GM18508 (cell line): ENCODE results near the gene SHC4.

Source experiments
- ATAC-seq: cut with Tn5 transposase; IDR thresholded peaks from one replicate; pipeline ENCODE4 v1.9.1; 2021; ENCODE audit warnings: moderate number of reproducible peaks; ENCODE audit not compliant: insufficient read depth, unreplicated experiment

Gene SHC4, protein sequence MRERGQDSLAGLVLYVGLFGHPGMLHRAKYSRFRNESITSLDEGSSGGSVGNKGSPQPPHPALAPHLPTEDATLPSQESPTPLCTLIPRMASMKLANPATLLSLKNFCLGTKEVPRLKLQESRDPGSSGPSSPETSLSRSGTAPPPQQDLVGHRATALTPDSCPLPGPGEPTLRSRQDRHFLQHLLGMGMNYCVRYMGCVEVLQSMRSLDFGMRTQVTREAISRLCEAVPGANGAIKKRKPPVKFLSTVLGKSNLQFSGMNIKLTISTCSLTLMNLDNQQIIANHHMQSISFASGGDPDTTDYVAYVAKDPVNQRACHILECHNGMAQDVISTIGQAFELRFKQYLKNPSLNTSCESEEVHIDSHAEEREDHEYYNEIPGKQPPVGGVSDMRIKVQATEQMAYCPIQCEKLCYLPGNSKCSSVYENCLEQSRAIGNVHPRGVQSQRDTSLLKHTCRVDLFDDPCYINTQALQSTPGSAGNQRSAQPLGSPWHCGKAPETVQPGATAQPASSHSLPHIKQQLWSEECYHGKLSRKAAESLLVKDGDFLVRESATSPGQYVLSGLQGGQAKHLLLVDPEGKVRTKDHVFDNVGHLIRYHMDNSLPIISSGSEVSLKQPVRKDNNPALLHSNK

DNA sequence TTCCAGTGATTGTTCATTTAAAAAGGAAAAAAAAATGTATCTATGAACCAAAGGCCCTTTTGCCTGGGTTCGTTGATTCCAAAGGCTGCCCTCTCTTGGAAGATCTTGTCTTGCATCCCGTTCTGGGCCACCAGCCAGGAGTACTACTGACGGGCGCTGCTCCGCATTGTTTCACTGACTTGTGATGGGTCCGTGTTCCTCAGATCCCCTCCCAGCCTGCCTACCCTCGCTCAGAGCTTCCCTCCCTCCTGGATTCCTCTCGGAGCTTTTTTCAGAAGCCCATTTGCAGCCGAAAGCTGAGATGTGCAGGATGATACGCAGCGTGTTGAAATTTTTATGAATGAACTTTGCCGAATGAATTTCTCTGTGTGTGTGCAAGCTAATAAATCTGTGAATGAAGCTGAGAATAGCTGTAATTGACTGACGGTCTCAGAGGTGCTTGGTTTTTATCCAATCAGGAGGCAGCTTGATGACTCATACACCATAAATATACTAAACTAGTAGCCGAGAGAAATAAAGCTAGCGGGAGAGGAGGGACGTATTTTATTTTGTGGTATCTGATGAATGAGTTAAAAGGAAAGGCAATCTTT is at the start of gene SHC4:
Gene SHC4, minus strand, starts transcription at position 396 of the 590 bp plus-strand sequence. CDS start 904 bp downstream, outside the sequence.
- ATAC-seq, result no peak

DNA sequence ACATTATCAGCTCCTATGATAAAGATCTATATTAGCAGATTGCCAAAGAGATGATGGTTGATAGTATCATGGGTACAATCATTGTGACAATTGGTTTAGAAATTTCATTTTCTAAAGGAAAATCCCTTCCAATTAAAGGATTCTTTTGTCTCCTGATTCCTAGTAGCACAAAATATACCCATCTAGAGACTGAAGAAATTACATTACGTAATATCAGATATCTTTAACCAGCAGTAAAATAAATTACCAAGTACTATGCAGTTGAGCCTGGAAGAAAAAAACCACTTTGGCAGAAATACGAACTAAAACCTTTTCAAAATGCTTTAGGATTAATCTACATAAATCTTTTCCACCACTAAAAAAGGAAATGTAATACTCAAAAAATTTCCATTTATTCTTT is 35.6 kb upstream of the SHC4 start:
- no peak for ATAC-seq

DNA sequence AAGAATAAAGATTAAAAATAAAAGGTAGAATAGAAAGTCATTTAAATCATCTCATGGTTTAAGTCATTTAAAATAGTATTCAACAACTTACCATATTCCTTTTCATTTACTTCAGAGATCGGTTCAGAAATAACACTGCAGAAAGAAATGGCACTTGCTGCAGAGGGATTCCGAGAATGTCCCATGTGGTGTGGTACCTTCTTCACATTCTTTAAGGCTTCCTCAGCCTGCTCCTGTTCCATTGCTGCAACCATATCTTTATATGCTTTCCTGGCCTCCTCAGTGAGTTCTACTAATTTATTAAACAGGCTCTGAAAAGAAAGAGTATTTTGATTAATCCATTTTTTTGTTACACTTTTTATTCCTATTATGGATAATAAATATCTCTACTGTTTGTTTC is 32.6 kb upstream of the SHC4 start:
- no peak for ATAC-seq

DNA sequence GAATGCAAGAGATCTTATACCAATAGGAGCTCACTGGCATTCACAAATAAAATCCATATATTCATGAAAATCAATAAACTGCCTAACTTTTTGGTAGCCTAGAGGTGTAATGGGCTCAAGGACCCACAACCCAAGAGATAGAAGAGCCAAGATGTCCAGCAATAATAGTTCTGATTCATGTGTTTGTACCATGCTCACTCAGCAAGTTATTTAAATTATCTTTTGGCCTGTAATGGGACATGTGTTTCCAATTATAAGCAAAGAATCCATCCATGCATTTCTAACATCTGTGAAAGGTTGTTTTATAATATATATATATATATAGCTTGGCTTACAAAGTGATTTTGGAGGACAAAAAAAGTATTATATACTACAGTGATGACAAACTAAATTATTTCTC is 29.7 kb upstream of the SHC4 start:
- ATAC-seq, result no peak

DNA sequence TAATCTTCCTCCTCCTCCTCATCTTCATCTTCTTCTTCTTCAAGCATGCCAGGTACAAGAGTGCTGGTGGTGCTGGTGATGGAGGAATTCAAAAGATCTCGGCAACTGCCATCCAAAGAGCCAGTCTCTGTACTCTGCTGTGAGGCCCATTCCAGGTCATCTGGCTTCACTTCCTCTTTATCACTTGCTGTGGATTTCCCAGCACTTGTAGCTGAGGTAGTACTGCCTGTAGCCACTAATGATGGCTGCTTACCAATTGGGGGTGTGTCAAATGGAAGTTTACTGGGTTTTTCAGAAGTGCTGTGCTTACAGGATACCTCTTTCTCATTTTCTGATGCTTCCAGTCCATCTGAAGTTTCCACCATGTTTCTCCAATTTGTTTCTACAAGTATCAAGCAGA is 28.8 kb upstream of the SHC4 start:
- ATAC-seq, result no peak

DNA sequence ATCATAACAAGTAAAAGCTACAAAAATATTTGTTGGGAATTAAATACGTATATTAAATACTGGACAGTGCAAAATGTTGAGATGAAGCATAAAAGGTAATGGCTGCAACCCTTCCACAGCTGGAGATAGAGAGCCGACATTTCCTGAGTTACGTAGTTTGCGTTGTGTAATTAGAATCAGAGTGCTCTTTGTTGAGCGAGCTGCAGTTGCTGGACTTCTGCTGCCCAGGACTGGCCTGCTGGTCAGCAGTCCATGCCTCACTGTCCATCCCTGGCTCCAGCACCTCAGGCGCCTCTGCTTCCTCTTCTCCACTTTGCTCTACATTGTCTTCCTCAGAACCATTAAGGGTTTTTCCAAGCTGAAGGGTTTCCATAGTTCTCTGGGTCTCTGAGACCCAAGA is 28.4 kb upstream of the SHC4 start:
- ATAC-seq, result no peak

DNA sequence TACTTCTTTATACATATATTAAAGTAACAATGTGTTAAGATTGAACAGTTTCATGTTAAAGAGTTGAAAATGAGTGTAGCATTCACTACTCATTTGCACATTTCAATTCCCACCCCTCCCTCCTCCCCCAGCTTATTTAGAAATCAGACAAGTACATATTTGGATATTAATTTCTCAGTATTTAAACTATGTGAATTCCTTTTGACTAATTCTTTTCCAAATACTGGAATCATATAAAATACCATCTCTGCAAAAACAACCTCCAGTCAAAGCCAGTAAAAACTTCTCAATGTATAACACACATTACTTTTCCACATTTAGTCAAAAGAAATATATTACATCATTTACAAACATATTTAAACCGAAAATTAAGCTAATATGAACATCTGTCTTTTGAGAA is 25.5 kb upstream of the SHC4 start:
- ATAC-seq, result no peak

DNA sequence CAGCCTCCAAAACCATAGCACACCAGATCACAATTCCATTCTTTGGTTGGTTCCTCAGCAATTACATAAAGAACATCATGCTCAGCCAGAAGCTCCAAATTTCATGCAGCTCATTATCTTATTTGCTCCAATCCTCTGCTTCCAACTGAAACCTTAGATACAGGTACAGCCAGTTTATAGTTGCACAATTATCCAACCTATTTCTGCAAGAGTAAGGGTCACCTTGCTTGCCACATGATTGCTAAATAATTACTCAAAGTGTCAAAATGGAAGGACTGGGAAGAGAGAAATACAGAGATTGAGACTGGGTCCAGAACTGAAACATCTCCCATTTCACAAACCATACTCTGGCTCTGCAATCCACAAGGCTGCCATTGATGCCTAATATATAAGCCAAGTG is 23.4 kb upstream of the SHC4 start:
- no peak for ATAC-seq

DNA sequence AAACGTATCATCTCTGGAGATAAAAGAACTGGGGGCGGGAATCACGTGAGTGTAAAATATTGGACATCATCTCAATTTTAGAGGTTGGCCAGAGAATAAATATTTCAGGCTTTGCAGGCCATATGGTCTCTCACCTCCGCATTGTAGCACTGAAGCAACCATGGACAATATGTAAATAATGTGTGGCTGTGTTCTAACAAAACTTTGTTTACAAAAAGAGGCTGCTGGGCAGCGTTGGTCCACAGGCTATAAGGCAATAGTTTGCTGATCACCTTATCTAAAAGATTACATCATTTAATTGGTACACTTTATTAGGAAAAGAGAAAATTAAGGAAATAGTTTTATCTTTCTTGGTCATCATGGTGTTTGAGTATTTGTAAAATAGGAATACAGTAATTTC is 22.5 kb upstream of the SHC4 start:
- no peak for ATAC-seq

DNA sequence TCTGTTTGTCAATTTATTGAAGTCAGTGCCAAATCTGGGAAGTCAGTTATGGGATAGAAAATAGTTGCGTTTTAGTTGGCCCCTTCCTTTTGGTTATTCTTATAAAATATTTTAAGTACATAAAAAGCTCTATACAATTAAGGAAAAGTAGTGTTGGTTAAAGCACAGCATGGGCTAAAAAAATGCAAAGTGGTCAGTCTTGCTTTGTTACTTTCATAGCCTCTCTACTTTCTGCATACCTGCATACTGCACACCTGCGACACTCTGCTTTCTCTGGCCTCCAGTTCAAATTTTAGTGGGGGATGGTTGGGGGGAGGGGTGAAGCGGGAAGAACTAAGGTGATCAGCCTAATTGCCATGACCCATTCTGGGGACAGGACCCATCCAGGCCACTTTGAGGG is 21.8 kb upstream of the SHC4 start:
- ATAC-seq, result no peak

DNA sequence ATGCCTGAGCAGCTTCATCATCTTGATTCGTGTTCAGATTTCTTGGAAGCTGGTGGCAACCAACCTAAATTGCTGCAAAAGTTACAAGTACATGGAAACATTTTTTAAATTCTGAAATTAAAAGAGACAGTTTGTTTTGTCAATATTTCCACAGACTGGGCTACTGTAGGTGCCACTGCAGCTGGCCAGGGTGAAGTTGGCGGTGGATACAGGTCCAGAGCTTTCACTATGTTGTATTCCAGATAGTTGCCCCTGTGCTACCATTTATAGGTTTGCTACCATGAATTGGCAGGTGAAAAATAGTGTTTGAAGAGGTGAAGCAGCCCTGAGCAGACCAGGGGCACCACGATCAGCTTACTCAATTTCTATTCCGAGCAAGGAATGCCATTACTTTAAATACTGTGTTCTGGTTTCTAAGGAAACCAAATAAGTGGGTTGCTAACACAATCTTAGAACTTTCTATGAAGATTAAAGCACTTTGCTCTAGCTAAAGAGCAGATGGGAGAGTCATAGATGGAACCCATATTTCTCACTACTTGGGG is 21.2 kb upstream of the SHC4 start:
- no peak for ATAC-seq

DNA sequence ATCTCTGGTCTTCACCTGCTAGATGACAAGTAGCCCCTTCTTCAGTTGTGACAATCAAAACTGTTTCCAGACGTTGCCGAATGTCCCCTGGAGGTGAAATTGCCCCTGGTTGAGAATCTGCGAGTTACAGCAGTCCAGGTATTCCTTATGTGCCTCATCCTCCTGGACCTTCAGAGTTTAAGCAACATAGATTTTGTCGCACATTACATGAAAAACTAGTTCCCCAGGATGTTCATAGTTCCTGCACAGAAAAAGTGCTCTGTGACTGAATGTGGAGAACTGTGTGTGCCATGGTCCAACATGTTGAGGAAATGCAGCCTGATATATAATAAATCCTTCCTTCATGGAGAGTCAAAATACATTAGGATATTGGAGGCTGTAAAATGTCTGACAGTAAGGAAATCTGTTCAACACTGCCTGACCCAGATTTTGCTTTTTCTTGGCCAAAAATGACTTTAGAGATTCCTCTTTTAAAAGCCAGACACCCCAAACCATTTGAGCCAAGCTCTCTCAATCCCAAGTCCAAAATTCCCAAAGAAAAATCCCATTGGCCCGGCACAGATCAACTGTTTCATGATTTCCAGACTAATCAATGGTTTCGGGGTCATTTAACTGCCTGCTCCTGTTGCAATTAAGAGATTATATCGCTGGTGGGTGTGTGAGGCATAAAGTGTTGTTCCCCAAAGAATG is 20.4 kb upstream of the SHC4 start:
- ATAC-seq, result no peak

DNA sequence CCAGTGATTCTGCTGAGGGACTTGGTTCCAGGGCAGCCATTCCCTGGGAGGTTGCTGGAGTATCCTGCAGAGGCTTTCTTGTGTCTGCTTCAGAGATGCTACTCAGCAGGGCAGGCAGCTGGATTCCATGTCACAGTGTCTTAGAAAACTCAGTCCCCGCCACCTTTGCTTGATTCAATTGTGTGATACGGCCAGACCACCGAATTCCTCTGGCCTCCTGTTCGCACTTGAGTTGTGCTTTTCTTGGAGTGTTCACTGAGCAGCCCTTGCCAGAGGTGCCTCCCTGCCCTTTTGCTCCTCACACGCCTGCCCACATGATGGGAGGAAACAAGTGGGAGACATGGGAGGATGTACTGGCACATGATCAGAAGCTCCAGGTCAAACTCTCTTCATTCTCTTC is 19.6 kb upstream of the SHC4 start:
- ATAC-seq, result no peak

DNA sequence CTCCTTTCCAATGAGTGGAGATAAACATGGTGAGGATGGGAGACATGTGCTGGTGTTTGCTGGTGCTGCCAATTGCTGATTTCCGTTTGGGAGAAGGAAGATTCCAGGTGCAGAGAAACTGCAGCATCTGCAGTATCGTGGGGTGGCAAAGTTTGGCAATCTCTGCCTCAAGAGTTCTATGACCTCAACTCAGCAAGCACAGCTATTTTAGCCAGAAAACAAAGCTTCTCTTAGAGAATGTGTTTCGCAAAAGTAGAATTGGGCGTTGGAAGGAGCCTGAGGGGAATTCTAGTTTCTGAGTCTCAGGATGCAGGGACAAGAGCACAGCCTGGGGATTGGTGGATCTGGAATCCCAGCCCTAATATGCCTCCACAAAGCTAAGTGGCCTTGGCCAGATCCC is 18.2 kb upstream of the SHC4 start:
- ATAC-seq, result no peak

DNA sequence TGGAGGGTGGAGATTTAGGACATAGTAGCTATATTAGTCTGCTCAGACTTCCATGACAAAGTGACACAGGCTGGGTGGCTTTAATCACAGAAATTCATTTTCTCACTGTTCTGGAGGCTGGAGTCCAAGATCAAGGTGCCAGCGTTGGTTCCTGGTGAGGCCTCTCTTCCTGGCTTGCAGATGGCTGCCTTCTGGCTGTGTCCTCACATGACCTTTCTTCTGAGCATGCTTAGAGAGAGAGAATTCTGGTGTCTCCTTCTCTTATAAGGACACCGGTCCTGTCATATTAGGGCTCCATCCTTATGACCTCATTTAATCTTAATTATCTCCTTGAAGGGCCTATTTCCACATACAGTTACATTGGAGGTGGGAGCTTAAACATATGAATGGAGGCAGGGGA is 14.9 kb upstream of the SHC4 start:
- no peak for ATAC-seq

DNA sequence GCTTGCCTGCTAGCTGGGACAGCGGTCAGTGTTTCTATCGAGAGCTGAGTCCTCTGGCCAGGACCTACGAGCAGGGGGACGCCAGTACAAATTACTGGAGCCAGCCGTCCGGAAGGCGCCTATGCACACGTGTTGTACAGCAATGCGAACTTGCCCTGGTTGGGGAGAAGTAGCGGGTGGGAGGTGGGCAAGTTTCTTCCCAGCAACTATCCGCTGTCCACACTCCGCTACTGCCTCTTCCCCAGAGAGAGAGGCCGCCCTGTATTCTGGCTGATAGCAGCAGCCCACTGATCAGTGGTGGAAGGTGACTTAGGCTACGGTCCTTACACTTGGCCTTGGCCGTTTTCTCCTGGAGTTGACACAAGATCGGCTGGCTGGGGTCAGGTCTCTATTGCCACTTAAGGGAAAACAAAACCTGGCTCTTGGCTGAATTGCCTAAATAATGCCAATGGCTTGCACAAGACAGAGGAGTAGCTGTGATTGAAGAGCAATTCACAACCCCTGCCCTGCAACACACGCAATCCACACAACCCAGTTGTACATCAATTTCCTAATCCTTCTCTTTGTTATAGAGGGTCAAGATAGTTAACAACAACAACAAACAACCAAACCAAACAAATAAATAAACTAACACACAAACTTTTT is 12.8 kb upstream of the SHC4 start:
- no peak for ATAC-seq

DNA sequence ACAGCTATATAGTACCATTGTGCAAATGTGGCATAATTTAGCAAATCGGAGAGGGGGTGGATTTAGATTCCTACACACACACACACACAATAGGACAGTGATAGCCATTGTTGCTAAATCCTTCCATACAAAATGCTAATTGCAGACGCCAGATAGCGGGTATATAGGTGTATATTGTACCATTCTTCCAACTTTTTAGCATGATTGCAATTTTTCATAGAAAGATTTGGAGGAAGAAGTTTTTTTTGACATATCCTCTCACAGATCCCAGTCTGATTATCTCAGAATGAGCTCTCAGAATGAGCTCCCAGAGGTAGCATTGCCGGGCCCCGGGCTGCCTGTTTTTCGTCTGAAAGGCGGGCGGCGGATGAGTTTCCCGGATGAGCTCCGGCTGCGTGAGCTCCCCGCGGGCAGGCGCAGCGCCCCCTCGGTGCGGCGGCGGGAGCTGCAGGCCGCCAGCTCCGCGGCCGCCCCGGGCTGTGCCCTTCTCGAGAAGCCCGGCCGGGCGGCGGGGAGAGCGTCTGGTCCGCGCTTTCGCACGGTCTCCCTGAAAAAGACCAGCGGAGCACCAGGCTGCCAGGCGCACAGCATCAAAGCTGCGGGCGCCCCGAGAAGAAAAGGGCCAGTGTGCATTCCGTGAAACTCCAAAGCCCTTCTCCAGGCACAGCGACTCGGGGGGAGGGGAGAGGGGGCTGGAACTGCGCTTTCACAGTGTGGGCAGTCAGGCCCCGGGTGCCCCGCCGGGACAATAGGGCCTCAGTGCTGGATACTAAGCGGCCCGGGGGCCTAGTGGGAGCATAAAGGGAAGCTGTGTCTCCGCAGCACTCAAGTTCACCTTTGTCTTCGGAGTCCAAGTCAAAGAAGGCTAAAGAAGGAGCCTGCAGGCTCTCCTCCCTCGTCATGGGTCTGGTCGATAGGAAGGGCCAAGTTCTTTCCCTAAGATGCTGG is 12.0 kb upstream of the SHC4 start:
- peak; percentile 47 for ATAC-seq

DNA sequence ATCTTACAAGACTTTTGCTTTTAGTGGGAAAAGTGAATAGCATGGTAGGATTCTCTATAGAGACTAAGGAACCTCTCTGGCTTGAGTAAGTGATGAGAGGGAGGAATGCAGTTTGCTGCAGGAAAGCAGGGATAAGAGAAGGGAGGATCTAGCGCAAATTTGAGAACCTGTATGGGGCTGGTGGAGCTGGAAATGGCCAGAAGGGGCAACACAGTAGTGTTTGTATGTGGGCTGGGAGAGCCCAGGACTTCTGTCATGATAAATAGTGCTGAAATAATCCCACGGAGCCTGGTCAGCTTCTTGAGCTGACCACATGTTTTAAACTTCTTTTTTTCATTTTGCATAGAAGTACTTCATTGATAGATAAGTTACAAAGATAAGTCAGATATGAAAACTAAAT is 11.2 kb upstream of the SHC4 start:
- ATAC-seq, result no peak

DNA sequence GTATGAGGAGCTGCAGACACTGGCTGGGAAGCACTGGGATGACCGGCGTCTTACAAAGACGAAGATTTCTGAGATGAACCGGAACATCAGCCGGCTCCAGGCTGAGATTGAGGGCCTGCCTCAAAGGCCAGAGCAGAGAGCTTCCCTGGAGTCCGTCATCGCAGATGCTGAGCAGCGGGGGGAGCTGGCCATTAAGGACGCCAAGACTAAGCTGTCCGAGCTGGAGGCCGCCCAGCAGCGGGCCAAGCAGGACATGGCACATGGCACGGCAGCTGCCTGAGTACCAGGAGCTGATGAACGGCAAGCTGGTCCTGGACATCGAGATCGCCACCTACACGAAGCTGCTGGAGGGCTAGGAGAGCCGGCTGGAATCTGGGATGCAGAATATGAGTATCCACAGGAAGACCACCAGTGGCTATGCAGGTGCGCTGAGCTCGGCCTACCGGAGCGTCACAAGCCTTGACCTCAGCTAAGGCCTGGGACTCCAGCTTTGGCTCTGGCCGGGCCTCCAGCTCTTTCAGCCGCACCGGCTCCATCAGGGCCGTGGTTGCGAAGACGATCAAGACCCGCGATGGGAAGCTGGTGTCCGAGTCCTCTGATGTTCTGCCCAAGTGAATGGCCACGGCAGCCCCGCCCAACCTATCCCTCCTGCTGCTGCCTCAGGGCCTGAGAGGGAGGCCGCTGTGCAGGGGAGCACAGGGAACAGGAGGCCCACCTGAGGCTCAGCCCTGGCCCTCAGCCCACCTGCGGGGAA is 9.2 kb upstream of the SHC4 start:
- no peak for ATAC-seq
